GM21576 (cell line): Measurements from ENCODE around the gene WNT2B.
"Not testable (repeated sequence)": the region's sequence is repeated elsewhere in the genome, so short reads cannot be mapped to it uniquely, and the experiment has no call there.

Experiments
- ATAC-seq: cut with Tn5 transposase; IDR thresholded peaks from one replicate; pipeline ENCODE4 v1.9.1; 2021; ENCODE audit warnings: mild to moderate bottlenecking, moderate library complexity; ENCODE audit not compliant: unreplicated experiment

WNT2B gene

GRCh38 chr1:112508278-112509004, at the start of gene WNT2B:
Gene WNT2B, plus strand, starts transcription at chr1:112508965. Its CDS starts 298 bp downstream, at chr1:112509263.
- ATAC-seq: no peak

DNA sequence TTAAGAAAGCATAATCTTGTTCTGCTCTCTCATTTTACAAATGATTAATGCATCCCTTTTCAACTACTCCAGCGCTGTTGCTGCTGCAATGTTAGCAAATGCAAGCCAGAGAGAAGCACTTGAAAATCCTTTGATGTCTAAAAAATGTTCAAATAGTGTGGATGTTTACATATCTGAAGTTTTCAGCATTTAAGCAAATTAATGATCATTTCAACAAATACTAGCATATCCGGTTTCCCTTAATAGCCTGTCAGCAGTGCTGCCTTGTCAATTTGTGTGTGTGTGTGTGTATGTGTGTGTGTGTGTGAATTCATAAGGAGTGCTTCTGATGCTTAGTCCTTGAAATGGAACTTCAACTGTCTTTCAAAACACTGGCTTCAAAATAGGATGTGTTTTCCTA, 48.1 kb upstream of the WNT2B start:
- no peak for ATAC-seq

DNA sequence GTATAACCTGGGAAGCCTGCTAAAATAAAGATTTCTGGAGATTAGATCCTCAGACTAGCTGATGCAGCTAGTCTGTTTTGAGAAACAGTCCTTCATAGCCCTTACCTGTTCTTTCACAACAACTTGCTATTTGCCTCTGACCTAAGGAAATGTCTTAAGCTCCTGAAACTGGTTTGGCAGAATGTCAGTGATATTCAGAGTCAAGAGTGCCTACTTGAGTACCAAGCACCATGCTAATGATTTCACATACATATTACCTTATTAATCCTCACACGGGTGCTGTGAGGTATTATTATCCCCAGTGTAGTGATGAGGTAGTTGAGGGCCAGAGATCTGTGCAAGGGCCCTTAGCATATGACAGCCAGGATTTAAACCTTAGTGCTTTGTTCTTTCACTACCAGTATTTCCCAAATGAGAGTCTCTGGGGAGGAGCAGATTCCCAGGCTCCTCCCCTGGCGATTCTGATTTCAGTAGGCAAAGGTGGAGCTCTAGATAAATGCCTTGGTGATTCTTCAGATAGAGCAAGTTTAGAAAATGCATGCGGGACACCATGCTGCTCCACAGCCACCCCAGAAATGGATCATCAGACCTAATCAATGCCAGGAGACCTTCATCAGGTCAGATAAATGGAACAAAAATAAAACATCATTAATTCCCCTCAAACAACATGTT, 47.4 kb upstream of the WNT2B start:
- no peak for ATAC-seq

GRCh38 chr1:112462953-112463279, 45.8 kb upstream of the WNT2B start:
- no peak for ATAC-seq

- no peak for ATAC-seq
Measured at GRCh38 chr1:112464501-112464900, 44.3 kb upstream of the WNT2B start.

DNA sequence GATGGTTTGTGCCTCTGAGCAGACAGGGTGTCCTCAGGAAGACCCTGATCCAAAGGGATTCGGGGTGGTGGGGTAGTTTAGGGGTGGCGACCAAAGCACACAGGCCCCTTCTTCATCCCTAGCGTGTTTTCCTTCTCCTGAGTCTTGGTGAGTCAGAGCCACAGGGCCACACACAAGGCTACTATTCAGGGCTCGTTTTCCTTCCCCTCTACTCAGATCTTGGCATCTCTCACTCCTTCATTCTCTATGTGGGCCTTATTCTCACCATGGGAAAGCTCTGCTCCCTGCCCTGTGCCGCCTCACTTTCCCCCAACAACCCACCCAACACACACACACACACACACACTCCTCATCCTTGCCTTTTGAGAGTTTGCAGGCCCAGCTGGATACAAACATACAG, 43.6 kb upstream of the WNT2B start:
- ATAC-seq: no peak

GRCh38 chr1:112466078-112466660, 42.6 kb upstream of the WNT2B start:
- peak; percentile 85 for ATAC-seq

DNA sequence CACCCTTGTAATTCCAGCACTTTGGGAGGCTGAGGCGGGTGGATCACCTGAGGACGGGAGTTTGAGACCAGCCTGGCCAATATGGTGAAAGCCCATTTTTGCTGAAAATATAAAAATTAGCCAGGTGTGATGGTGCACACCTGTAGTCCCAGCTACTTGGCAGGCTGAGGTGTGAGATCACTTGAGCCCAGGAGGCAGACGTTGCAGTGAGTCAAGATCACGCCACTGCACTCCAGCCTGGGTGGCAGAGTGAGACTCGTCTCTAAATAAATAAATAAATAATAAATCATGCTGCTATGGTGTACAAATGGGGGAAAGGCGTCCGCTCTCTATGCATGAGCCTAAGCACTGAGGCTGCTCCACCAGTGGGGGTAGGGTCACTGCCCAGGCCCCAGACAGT, 38.4 kb upstream of the WNT2B start:
- ATAC-seq: not testable (repeated sequence)

- ATAC-seq: no peak
Measured at GRCh38 chr1:112470966-112471365, 37.8 kb upstream of the WNT2B start.

DNA sequence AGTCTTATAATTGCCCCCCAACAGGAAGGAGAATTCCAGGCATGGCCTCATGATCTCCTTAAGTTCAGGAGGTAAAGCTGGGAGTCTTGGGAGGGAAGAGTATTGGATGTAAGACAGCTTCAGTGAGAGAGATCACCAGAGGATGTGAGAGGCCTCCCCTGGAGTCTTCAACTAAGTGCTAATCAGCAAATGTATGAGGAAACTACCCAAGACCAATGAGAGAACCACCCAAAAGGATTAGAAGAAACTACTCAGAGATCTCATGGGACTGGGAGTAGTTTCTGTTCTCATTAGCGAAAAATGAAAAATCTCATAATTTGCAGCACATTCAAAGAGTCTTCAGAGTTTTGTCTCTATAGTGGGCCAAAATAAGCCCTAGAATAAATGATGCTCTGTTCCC, 36.6 kb upstream of the WNT2B start:
- ATAC-seq: no peak

- no peak for ATAC-seq
Measured at GRCh38 chr1:112477550-112477949, 31.2 kb upstream of the WNT2B start.

DNA sequence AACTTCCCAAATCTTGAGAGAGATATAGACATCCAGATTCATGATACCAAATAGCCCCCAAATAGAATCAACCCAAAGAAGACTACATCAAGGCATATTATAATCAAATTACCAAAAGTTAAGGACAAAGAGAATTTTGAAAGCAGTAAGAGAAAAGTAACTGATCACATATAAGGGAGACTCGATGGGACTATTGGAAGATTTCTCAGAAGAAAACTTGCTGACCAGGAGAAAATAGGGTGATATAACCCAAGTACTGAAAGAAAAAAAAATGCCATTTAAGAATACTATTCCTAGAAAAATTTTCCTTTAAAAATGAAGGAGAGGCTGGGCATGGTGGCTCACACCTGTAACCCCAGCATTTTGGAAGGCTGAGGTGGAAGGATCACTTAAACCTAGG, 30.5 kb upstream of the WNT2B start:
- ATAC-seq: no peak

GRCh38 chr1:112486063-112486462, 22.7 kb upstream of the WNT2B start:
- ATAC-seq: not testable (repeated sequence)

DNA sequence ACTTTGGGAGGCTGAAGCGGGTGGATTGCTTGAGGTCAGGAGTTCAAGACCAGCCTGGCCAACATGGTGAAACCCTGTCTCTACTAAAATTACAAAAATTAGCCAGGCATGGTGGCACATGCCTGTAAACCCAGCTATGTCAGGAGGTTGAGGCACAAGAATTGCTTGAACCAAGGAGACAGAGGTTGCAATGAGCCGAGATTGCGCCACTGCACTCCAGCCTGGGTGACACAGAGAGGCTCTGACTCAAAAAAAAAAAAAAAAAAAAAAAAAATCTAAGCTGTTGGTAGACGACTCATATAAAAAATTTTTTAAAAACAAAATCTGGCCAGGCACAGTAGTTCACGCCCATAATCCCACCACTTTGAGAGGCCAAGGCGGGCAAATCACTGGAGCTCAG, 21.1 kb upstream of the WNT2B start:
- not testable (repeated sequence) for ATAC-seq

DNA sequence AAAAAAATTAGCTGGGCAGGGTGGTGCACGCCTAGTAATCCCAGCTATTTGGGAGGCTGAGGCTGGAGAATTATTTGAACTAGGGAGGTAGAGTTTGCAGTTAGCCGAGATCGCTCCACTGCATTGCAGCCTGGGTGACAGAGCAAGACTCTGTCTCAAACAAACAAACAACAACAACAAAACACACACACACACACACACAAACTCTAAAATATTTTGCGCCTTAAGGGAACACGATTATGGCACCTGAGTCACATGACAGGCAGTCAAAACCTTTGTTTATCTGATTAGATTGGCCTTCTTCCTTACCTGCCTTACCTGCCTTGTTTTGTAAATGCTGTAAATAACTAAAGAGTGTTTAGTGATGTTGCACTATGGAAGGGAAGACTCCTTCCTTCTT, 20.6 kb upstream of the WNT2B start:
- ATAC-seq: no peak

- ATAC-seq: no peak
Measured at GRCh38 chr1:112492076-112492475, 16.7 kb upstream of the WNT2B start.

GRCh38 chr1:112493351-112493750, 15.4 kb upstream of the WNT2B start:
- no peak for ATAC-seq

GRCh38 chr1:112496290-112496689, 12.5 kb upstream of the WNT2B start:
- no peak for ATAC-seq

DNA sequence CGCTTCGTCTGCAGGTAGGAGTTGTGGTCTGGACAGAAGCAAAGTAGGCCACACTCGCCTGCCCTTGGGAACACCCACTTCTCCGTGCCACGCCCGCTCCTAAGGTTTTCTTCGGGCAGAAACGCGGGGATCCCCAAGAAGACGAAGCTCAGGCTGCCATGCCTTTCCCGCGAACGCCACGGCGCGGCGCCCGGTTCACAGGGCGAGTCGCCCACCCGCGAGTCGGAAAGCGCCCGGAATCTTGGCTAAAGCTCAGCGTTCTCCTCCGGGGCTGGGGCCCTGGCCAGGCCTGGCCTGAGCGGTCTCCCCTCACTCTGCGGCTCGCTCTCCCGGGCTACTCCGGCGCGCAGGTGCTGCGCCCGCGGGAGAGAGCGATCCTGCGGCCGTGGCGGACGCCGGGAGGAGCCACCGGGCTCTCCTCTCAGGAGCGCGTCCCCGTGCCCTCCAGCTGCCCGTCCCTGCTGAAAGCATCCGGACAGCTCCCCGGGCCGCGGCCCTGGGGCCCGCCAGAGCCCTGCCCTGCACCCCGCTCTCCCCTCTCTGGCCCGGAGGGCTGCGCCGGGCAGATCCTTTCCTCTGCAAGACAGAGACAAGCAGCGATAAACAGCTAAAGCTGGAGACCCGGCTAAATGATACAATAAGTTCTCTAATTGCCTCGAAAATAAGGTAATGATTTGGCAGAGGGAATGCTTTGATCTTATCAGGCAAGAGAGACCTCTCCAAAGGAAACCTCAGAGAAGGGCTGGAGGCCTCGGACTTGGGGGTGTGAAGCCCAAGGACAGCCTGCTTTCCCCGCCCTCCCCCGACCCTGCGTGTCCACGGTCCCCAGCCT, 6.7 kb upstream of the WNT2B start:
- peak; percentile 55 for ATAC-seq

- no peak for ATAC-seq
Measured at GRCh38 chr1:112502826-112503225, 5.9 kb upstream of the WNT2B start.

GRCh38 chr1:112504001-112504660, 4.6 kb upstream of the WNT2B start:
- ATAC-seq: no peak
